Activated gamma-delta T cell (primary cell): ENCODE results near the gene PLCB3.

Source experiments
- DNase-seq: peaks from one replicate; lab custom pipeline; 2025; lab: John Stamatoyannopoulos, UW
- total RNA-seq, 2 donors: gene quantifications; one replicate each; lab custom pipeline; 2026; lab: John Stamatoyannopoulos, UW

Gene PLCB3
- total RNA-seq = 36.6 to 82.6 reads per million in 2 donors

- DNase-seq = peak; percentile 57
These were observed at the start of gene PLCB3 for GRCh38 chr11:64251016-64251752. Gene PLCB3 (plus strand): TSS chr11:64251530. CDS start chr11:64251650, 120 bp downstream.

GRCh38 chr11:64201543-64201942, 49.8 kb upstream of the PLCB3 start:
- no peak for DNase-seq

- DNase-seq = no peak
These were observed 48.3 kb upstream of the PLCB3 start for GRCh38 chr11:64202992-64203391.

GRCh38 chr11:64203421-64204079, 47.8 kb upstream of the PLCB3 start:
- no peak for DNase-seq

GRCh38 chr11:64204080-64204440, 47.3 kb upstream of the PLCB3 start:
- DNase-seq = no peak

GRCh38 chr11:64204464-64204989, 46.8 kb upstream of the PLCB3 start:
- no peak for DNase-seq

GRCh38 chr11:64206457-64207255, 44.7 kb upstream of the PLCB3 start, which contains the start of gene FERMT3:
Gene FERMT3 (plus strand): TSS chr11:64206721. CDS start chr11:64207365, 644 bp downstream.
- peak; percentile 36 for DNase-seq

GRCh38 chr11:64207256-64208085, 43.9 kb upstream of the PLCB3 start:
- peak; percentile 29 for DNase-seq

GRCh38 chr11:64208086-64208795, 43.1 kb upstream of the PLCB3 start:
- no peak for DNase-seq

GRCh38 chr11:64208796-64209562, 42.4 kb upstream of the PLCB3 start:
- DNase-seq = no peak

GRCh38 chr11:64209563-64209843, 41.8 kb upstream of the PLCB3 start:
- no peak for DNase-seq

GRCh38 chr11:64210301-64211020, 40.9 kb upstream of the PLCB3 start:
- DNase-seq = no peak

- no peak for DNase-seq
These were observed 40.0 kb upstream of the PLCB3 start for GRCh38 chr11:64211181-64211872.

GRCh38 chr11:64216879-64217278, 34.5 kb upstream of the PLCB3 start:
- DNase-seq = no peak

- no peak for DNase-seq
These were observed 32.5 kb upstream of the PLCB3 start for GRCh38 chr11:64218628-64219353.

- no peak for DNase-seq
These were observed 32.0 kb upstream of the PLCB3 start for GRCh38 chr11:64219354-64219684.

GRCh38 chr11:64219755-64220154, 31.6 kb upstream of the PLCB3 start:
- DNase-seq = no peak

GRCh38 chr11:64220271-64220670, 31.1 kb upstream of the PLCB3 start:
- DNase-seq = no peak
